HepG2 (cell line): ENCODE measurements around the gene IER2. TPM values are rescaled to one million over a fixed set of nuclear protein-coding genes. Genes with fewer than 3 reads are reported as not detected.

Source experiments
- ATAC-seq: fragments of 200-7000 bp; cut with Tn5 transposase; 3 replicates; pipeline ENCODE4 v1.9.1; 2020; ENCODE audit warnings: mild to moderate bottlenecking, moderate library complexity
- BruUV-seq: library from RNA; stranded (reverse); fragments of 400-500 nt; replicated peaks from 2 replicates; lab custom pipeline; 2021; lab: Mats Ljungman, UMichigan
- CTCF ChIA-PET: fragments of 300-600 bp; formaldehyde crosslinking; extraction: SDS; loops from one replicate; lab custom pipeline; 2021; ENCODE audit warnings: low total read pairs, inconsistent platforms, low intra/inter-chr PET ratio; lab: Yijun Ruan, JAX
- POLR2A ChIA-PET: fragments of 350-600 bp; sonication (Branson Sonifier 250); formaldehyde crosslinking; loops from one replicate; lab custom pipeline; 2020; ENCODE audit warnings: antibody characterized with exemption, inconsistent platforms; lab: Yijun Ruan, JAX
- DNase-seq: peaks from one replicate; pipeline ENCODE4 v3.0.0-alpha.2; 2015; ENCODE audit warnings: low spot score
- FAIRE-seq: peaks from 3 replicates; lab custom pipeline; 2011; peaks lifted over from hg19 to GRCh38; lab: Jason Lieb, UNC
- H2AFZ ChIP-seq: one replicate; pipeline ENCODE4 v1.6.1; 2011; ENCODE audit warnings: low read length, inconsistent platforms
- H3K27ac ChIP-seq: fragments of 300-600 bp; 3 replicates; pipeline ENCODE4 v1.8.0; 2011; ENCODE audit warnings: mixed run types, mild to moderate bottlenecking, mixed read lengths, low read length, inconsistent platforms; ENCODE audit not compliant: insufficient read depth; ENCODE audit errors: extremely low read length
- H3K27me3 ChIP-seq, 2 experiments: fragments of 200-600 bp in 1 of 2; 2 replicates in 1 of 2; 3 replicates in 1 of 2; pipeline versions ENCODE4 v1.6.0 to v1.8.0; 2011; ENCODE audit warnings: low read length in 2 of 2, mild to moderate bottlenecking in 2 of 2, moderate library complexity in 2 of 2, inconsistent platforms in 1 of 2; ENCODE audit not compliant: insufficient read depth in 2 of 2, control insufficient read depth in 1 of 2
- H3K36me3 ChIP-seq, 2 experiments: fragments of 200-600 bp in 1 of 2; replicated peaks in 1 of 2; 2 replicates in 1 of 2; 3 replicates in 1 of 2; pipeline versions ENCODE4 v1.5.1 to v1.8.0; 2011; ENCODE audit warnings: low read length in 2 of 2, inconsistent platforms in 1 of 2; ENCODE audit not compliant: insufficient read depth in 2 of 2, control insufficient read depth in 1 of 2
- H3K4me1 ChIP-seq: 2 replicates; pipeline ENCODE4 v1.5.1; 2012; ENCODE audit warnings: low read length, inconsistent platforms; ENCODE audit not compliant: insufficient read depth
- H3K4me2 ChIP-seq: 2 replicates; pipeline ENCODE4 v1.6.0; 2011; ENCODE audit warnings: low read depth, low read length, inconsistent platforms
- H3K4me3 ChIP-seq, 3 experiments: fragments of 200-600 bp in 1 of 3; sonication (generic), shearing (Covaris generic) in 1 of 3; replicated peaks in 1 of 3; 2 replicates each; pipeline ENCODE4 v1.5.1; 2011 to 2016; ENCODE audit warnings: low read length in 3 of 3, inconsistent platforms in 2 of 3, low read depth in 2 of 3, mild to moderate bottlenecking in 2 of 3, control low read depth in 1 of 3, mixed read lengths in 1 of 3; ENCODE audit not compliant: insufficient read depth in 1 of 3
- H3K79me2 ChIP-seq: one replicate; pipeline ENCODE4 v1.6.1; 2011; ENCODE audit warnings: low read length, inconsistent platforms; ENCODE audit not compliant: insufficient read depth
- H3K9ac ChIP-seq: 2 replicates; pipeline ENCODE4 v1.6.0; 2011; ENCODE audit warnings: mild to moderate bottlenecking, low read depth, low read length, inconsistent platforms; ENCODE audit not compliant: insufficient read depth
- H3K9me3 ChIP-seq: 2 replicates; pipeline ENCODE4 v1.5.1; 2012; ENCODE audit warnings: mild to moderate bottlenecking, low read length
- H4K20me1 ChIP-seq: 2 replicates; pipeline ENCODE4 v1.6.0; 2011; ENCODE audit warnings: inconsistent platforms, mild to moderate bottlenecking, low read length, moderate library complexity; ENCODE audit not compliant: insufficient read depth
- ASH2L ChIP-seq: fragments of 300-600, 200-600 bp; sonication (generic); IDR thresholded peaks from 2 replicates; pipeline ENCODE4 v1.7.0; 2017; ENCODE audit warnings: low read depth, mild to moderate bottlenecking, moderate library complexity, mixed read lengths, low read length; ENCODE audit not compliant: insufficient read length
- WGBS: methylation state at CpG from one replicate; pipeline ENCODE4 v1.1.6; 2017; ENCODE audit warnings: low lambda C conversion rate; 5-methylcytosine and 5-hydroxymethylcytosine counted together
- in situ Hi-C: cut with HindIII; loops from 2 replicates; pipeline ENCODE4 v1.10.0; 2017; ENCODE audit warnings: low pct_unique_long_range_greater_than_20kb; ENCODE audit not compliant: extremely low pct_ligation_motif_present
- intact Hi-C: fragments of 100-400 bp; cut with micrococcal nuclease; formaldehyde crosslinking; loops from one replicate; pipeline ENCODE4 v1.10.0; 2022; ENCODE audit not compliant: unreplicated experiment
- polyA plus RNA-seq, 8 experiments: library from polyadenylated mRNA; depleted of rRNA in 3 of 8; stranded (reverse) in 7 of 8; unstranded in 1 of 8; fragments of >200 nt; fragmentation: Illumina TruSeq in 4 of 8; extraction: Trizol in 4 of 8; gene quantifications; 2 replicates each; pipeline versions ENCODE4 v1.2.1 to v1.2.3, GENCODE V29; 2011 to 2016; ENCODE audit warnings: low read depth in 4 of 8, missing spikeins in 1 of 8, mixed read lengths in 1 of 8; ENCODE audit not compliant: insufficient read depth in 1 of 8
- total RNA-seq, 5 experiments: library from RNA; depleted of rRNA; stranded (reverse); fragments of >200 nt; fragmentation: Illumina TruSeq; extraction: Trizol; gene quantifications; 2 replicates each; pipeline ENCODE4 v1.2.3, GENCODE V29; 2016; ENCODE audit warnings: low read depth in 1 of 5
- TF ChIP-seq, protein P1 (sequence below): sonication (generic); formaldehyde crosslinking; IDR thresholded peaks from 2 replicates; pipeline ENCODE4 v1.4.0; 2020; ENCODE audit warnings: missing genetic modification reagents
- TF ChIP-seq, protein P2 (sequence below): sonication (generic); formaldehyde crosslinking; conservative IDR thresholded peaks from 2 replicates; pipeline ENCODE4 v1.8.0; 2022; ENCODE audit warnings: mild to moderate bottlenecking, moderate library complexity, missing genetic modification reagents
- TF ChIP-seq, protein P3 (sequence below): sonication (generic); formaldehyde crosslinking; IDR thresholded peaks from 2 replicates; pipeline ENCODE4 v1.4.0; 2020; ENCODE audit warnings: missing genetic modification reagents
- TF ChIP-seq, protein P4 (sequence below): fragments of 450-650 bp; IDR thresholded peaks from 2 replicates; pipeline ENCODE4 v1.6.1; 2016
- TF ChIP-seq, protein P5 (sequence below): sonication (generic); formaldehyde crosslinking; IDR thresholded peaks from 2 replicates; pipeline ENCODE4 v1.4.0; 2020; ENCODE audit warnings: missing genetic modification reagents

The IER2 gene
- total and polyA plus RNA-seq, 2 of the 13 experiments (the other 11 are each of a cell fraction or from before 2014, with no cell fraction given), result 10.1 to 14.3 TPM

DNA sequence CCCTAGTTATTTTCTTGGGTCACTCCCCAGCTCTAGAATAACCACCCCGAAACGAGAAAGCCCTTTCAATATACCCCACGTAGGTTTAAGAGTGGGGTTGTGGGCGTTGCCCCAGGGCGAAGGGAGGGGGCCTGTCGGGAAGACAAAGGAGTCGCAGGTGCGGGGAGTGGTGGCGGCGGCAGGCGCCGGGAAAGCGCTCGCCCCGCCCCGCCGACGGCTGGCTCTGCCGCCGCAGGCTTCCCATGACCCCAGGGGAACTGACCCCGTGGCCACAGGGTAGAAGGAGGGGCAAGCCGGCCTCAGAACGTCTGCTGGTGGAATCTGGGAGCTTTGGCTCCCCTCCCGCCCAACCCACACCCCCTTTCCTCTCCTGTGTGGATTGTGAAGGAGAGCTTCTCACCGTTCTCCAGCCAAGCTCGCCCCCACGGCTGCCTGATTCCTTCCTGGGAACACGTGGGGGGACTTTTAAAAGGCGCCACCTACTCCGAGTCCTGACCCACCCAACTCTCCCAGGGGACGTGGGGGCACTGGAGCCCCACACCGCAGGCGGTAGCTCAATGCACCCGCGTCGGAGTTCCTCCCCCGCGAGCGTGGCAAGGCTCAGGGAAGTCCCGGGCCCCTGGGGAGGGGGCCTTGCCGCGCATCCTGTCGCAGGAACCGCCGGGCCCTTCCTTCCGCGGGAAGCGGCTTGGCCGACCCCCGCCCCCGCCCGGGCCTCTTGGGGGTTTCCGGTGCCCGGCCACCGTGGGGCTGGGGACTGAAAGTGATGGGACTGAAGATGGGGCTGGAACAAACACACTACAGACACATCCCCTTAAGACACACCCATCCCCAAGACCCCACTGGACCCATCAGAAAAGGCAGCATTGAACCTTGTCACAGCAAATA is 5.5 kb downstream of the IER2 start:
- no peaks in the 10 kb centered on the region; a peak in 1 of 5 replicates for H3K27me3 ChIP-seq
- 0% methylated on average over 5 of the region's 55 CpGs for WGBS
- H3K9ac ChIP-seq, result peak overlapping the region; percentile 94
- no TSS peak for BruUV-seq
- H3K9me3 ChIP-seq, result no peaks in the 10 kb centered on the region
- DNase-seq (peak; percentile 69), ATAC-seq (peak; percentile 48), FAIRE-seq (peak; percentile 12)
- H3K4me1 ChIP-seq, result peaks cover 32% of the 10 kb centered on the region
- H3K79me2 ChIP-seq, result peaks cover 35% of the 10 kb centered on the region
- intact Hi-C loops, result no loop called here
- H3K4me2 ChIP-seq, result peak overlapping the region; percentile 96
- H2AFZ ChIP-seq, result no peak overlapping the region
- H3K27ac ChIP-seq, result peak overlapping the region; percentile 95
- POLR2A ChIA-PET, result interaction anchor here (0.5 to 3.0 kb wide), 15 partner anchors 8 to 786 kb away, joined by 3 to 63 read pairs (median 5); partner anchors contain the start of gene NACC1
- in situ Hi-C loops, result no loop called here
- CTCF ChIA-PET, result no interaction called here
- H3K36me3 ChIP-seq, result no peaks in the 10 kb centered on the region
- peak overlapping the region; percentile 57 to 91 (median 74) for H3K4me3 ChIP-seq
- H4K20me1 ChIP-seq, result peaks cover 3% of the 10 kb centered on the region; the same call in 1 of the 2 replicates
- TF ChIP-seq, protein P1, sequence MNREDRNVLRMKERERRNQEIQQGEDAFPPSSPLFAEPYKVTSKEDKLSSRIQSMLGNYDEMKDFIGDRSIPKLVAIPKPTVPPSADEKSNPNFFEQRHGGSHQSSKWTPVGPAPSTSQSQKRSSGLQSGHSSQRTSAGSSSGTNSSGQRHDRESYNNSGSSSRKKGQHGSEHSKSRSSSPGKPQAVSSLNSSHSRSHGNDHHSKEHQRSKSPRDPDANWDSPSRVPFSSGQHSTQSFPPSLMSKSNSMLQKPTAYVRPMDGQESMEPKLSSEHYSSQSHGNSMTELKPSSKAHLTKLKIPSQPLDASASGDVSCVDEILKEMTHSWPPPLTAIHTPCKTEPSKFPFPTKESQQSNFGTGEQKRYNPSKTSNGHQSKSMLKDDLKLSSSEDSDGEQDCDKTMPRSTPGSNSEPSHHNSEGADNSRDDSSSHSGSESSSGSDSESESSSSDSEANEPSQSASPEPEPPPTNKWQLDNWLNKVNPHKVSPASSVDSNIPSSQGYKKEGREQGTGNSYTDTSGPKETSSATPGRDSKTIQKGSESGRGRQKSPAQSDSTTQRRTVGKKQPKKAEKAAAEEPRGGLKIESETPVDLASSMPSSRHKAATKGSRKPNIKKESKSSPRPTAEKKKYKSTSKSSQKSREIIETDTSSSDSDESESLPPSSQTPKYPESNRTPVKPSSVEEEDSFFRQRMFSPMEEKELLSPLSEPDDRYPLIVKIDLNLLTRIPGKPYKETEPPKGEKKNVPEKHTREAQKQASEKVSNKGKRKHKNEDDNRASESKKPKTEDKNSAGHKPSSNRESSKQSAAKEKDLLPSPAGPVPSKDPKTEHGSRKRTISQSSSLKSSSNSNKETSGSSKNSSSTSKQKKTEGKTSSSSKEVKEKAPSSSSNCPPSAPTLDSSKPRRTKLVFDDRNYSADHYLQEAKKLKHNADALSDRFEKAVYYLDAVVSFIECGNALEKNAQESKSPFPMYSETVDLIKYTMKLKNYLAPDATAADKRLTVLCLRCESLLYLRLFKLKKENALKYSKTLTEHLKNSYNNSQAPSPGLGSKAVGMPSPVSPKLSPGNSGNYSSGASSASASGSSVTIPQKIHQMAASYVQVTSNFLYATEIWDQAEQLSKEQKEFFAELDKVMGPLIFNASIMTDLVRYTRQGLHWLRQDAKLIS, result no peak
- TF ChIP-seq, protein P2, sequence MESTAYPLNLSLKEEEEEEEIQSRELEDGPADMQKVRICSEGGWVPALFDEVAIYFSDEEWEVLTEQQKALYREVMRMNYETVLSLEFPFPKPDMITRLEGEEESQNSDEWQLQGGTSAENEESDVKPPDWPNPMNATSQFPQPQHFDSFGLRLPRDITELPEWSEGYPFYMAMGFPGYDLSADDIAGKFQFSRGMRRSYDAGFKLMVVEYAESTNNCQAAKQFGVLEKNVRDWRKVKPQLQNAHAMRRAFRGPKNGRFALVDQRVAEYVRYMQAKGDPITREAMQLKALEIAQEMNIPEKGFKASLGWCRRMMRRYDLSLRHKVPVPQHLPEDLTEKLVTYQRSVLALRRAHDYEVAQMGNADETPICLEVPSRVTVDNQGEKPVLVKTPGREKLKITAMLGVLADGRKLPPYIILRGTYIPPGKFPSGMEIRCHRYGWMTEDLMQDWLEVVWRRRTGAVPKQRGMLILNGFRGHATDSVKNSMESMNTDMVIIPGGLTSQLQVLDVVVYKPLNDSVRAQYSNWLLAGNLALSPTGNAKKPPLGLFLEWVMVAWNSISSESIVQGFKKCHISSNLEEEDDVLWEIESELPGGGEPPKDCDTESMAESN (CRISPR knock-in tag), result no peak
- TF ChIP-seq, protein P3, sequence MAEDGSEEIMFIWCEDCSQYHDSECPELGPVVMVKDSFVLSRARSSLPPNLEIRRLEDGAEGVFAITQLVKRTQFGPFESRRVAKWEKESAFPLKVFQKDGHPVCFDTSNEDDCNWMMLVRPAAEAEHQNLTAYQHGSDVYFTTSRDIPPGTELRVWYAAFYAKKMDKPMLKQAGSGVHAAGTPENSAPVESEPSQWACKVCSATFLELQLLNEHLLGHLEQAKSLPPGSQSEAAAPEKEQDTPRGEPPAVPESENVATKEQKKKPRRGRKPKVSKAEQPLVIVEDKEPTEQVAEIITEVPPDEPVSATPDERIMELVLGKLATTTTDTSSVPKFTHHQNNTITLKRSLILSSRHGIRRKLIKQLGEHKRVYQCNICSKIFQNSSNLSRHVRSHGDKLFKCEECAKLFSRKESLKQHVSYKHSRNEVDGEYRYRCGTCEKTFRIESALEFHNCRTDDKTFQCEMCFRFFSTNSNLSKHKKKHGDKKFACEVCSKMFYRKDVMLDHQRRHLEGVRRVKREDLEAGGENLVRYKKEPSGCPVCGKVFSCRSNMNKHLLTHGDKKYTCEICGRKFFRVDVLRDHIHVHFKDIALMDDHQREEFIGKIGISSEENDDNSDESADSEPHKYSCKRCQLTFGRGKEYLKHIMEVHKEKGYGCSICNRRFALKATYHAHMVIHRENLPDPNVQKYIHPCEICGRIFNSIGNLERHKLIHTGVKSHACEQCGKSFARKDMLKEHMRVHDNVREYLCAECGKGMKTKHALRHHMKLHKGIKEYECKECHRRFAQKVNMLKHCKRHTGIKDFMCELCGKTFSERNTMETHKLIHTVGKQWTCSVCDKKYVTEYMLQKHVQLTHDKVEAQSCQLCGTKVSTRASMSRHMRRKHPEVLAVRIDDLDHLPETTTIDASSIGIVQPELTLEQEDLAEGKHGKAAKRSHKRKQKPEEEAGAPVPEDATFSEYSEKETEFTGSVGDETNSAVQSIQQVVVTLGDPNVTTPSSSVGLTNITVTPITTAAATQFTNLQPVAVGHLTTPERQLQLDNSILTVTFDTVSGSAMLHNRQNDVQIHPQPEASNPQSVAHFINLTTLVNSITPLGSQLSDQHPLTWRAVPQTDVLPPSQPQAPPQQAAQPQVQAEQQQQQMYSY (CRISPR knock-in tag), result no peak
- peak; percentile 57 for TF ChIP-seq ASH2L
- TF ChIP-seq, protein P4, sequence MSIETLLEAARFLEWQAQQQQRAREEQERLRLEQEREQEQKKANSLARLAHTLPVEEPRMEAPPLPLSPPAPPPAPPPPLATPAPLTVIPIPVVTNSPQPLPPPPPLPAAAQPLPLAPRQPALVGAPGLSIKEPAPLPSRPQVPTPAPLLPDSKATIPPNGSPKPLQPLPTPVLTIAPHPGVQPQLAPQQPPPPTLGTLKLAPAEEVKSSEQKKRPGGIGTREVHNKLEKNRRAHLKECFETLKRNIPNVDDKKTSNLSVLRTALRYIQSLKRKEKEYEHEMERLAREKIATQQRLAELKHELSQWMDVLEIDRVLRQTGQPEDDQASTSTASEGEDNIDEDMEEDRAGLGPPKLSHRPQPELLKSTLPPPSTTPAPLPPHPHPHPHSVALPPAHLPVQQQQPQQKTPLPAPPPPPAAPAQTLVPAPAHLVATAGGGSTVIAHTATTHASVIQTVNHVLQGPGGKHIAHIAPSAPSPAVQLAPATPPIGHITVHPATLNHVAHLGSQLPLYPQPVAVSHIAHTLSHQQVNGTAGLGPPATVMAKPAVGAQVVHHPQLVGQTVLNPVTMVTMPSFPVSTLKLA, result no peak
- TF ChIP-seq, protein P5, sequence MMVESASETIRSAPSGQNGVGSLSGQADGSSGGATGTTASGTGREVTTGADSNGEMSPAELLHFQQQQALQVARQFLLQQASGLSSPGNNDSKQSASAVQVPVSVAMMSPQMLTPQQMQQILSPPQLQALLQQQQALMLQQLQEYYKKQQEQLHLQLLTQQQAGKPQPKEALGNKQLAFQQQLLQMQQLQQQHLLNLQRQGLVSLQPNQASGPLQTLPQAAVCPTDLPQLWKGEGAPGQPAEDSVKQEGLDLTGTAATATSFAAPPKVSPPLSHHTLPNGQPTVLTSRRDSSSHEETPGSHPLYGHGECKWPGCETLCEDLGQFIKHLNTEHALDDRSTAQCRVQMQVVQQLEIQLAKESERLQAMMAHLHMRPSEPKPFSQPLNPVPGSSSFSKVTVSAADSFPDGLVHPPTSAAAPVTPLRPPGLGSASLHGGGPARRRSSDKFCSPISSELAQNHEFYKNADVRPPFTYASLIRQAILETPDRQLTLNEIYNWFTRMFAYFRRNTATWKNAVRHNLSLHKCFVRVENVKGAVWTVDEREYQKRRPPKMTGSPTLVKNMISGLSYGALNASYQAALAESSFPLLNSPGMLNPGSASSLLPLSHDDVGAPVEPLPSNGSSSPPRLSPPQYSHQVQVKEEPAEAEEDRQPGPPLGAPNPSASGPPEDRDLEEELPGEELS (CRISPR knock-in tag), result no peak
